Measurements from ENCODE around the gene PHLPP1. TPM values are rescaled to one million over a fixed set of nuclear protein-coding genes. Genes with fewer than 3 reads are reported as not detected.

PHLPP1 gene
- total and polyA plus RNA-seq, 2 of the 13 experiments (the other 11 are each of a cell fraction or from before 2014, with no cell fraction given): 9.8 to 18.5 TPM

GRCh38 chr18:62715759-62716615 lies 646 bp downstream of the PHLPP1 start (continued):
- TF ChIP-seq, protein P1, sequence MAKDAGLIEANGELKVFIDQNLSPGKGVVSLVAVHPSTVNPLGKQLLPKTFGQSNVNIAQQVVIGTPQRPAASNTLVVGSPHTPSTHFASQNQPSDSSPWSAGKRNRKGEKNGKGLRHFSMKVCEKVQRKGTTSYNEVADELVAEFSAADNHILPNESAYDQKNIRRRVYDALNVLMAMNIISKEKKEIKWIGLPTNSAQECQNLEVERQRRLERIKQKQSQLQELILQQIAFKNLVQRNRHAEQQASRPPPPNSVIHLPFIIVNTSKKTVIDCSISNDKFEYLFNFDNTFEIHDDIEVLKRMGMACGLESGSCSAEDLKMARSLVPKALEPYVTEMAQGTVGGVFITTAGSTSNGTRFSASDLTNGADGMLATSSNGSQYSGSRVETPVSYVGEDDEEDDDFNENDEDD (CRISPR knock-in tag; IDR thresholded peaks at IDR 0.05; ENCODE audit: borderline replicate concordance): peak; percentile 43; the same call in 1 of the 2 replicates
- TF ChIP-seq ZNF331 (CRISPR knock-in tag; IDR thresholded peaks at IDR 0.05) (no peak), BCL6 (CRISPR knock-in tag; IDR thresholded peaks at IDR 0.05) (no peak), ZNF563 (CRISPR knock-in tag; IDR thresholded peaks at IDR 0.05) (peak; percentile 51; the same call in 1 of the 2 replicates), SIX1 (CRISPR knock-in tag; IDR thresholded peaks at IDR 0.05; ENCODE audit: borderline replicate concordance) (no peak), ZNF121 (CRISPR knock-in tag; IDR thresholded peaks at IDR 0.05) (no peak), FOSL1 (CRISPR knock-in tag; IDR thresholded peaks at IDR 0.05; ENCODE audit: borderline replicate concordance) (no peak), WIZ (CRISPR knock-in tag; IDR thresholded peaks at IDR 0.05) (no peak), NFE2L1 (CRISPR knock-in tag; IDR thresholded peaks at IDR 0.05; ENCODE audit: borderline replicate concordance) (no peak), ISL2 (CRISPR knock-in tag; IDR thresholded peaks at IDR 0.05) (no peak), MTA1 (CRISPR knock-in tag; IDR thresholded peaks at IDR 0.05; ENCODE audit: borderline replicate concordance) (no peak), RARG (CRISPR knock-in tag; IDR thresholded peaks at IDR 0.05; ENCODE audit: low read depth) (no peak), ZNF232 (CRISPR knock-in tag; IDR thresholded peaks at IDR 0.05; ENCODE audit: borderline replicate concordance) (no peak), ZNF552 (CRISPR knock-in tag; IDR thresholded peaks at IDR 0.05; ENCODE audit: borderline replicate concordance) (no peak), REXO4 (CRISPR knock-in tag; IDR thresholded peaks at IDR 0.05; ENCODE audit: borderline replicate concordance) (0 out of 2 replicates have a peak, but pooled peaks have one; percentile 29), SSRP1 (CRISPR knock-in tag; IDR thresholded peaks at IDR 0.05) (no peak)
- TF ChIP-seq, protein P2, sequence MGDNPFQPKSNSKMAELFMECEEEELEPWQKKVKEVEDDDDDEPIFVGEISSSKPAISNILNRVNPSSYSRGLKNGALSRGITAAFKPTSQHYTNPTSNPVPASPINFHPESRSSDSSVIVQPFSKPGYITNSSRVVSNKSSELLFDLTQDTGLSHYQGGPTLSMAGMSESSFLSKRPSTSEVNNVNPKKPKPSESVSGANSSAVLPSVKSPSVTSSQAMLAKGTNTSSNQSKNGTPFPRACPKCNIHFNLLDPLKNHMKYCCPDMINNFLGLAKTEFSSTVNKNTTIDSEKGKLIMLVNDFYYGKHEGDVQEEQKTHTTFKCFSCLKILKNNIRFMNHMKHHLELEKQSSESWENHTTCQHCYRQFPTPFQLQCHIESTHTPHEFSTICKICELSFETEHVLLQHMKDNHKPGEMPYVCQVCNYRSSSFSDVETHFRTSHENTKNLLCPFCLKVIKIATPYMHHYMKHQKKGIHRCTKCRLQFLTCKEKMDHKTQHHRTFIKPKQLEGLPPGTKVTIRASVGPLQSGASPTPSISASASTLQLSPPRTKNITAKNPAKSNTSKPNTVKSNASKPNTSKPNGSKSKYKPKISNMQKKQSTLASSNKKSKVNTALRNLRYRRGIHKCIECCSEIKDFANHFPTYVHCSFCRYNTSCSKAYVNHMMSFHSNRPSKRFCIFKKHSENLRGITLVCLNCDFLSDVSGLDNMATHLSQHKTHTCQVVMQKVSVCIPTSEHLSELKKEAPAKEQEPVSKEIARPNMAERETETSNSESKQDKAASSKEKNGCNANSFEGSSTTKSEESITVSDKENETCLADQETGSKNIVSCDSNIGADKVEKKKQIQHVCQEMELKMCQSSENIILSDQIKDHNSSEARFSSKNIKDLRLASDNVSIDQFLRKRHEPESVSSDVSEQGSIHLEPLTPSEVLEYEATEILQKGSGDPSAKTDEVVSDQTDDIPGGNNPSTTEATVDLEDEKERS (CRISPR knock-in tag; IDR thresholded peaks at IDR 0.05): no peak
- TF ChIP-seq, protein P3, sequence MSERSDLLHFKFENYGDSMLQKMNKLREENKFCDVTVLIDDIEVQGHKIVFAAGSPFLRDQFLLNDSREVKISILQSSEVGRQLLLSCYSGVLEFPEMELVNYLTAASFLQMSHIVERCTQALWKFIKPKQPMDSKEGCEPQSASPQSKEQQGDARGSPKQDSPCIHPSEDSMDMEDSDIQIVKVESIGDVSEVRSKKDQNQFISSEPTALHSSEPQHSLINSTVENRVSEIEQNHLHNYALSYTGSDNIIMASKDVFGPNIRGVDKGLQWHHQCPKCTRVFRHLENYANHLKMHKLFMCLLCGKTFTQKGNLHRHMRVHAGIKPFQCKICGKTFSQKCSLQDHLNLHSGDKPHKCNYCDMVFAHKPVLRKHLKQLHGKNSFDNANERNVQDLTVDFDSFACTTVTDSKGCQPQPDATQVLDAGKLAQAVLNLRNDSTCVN (CRISPR knock-in tag; IDR thresholded peaks at IDR 0.05; ENCODE audit: borderline replicate concordance): 0 out of 2 replicates have a peak, but pooled peaks have one; percentile 35
- TF ChIP-seq, protein P4, sequence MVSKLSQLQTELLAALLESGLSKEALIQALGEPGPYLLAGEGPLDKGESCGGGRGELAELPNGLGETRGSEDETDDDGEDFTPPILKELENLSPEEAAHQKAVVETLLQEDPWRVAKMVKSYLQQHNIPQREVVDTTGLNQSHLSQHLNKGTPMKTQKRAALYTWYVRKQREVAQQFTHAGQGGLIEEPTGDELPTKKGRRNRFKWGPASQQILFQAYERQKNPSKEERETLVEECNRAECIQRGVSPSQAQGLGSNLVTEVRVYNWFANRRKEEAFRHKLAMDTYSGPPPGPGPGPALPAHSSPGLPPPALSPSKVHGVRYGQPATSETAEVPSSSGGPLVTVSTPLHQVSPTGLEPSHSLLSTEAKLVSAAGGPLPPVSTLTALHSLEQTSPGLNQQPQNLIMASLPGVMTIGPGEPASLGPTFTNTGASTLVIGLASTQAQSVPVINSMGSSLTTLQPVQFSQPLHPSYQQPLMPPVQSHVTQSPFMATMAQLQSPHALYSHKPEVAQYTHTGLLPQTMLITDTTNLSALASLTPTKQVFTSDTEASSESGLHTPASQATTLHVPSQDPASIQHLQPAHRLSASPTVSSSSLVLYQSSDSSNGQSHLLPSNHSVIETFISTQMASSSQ (IDR thresholded peaks at IDR 0.05; ENCODE audit: low read depth): no peak
- TF ChIP-seq, protein P4 (CRISPR knock-in tag; IDR thresholded peaks at IDR 0.05; ENCODE audit: borderline replicate concordance): no peak
